GM23338 (cell line): Measurements from ENCODE around the gene SLC30A3. TPM values are rescaled to one million over a fixed set of nuclear protein-coding genes. Genes with fewer than 3 reads are reported as not detected.
A peak's percentile ranks its signal among the peaks of the same experiment; 100 is the strongest.

Experiments used
- ATAC-seq: fragments of 200-7000 bp; cut with Tn5 transposase; 3 replicates; pipeline ENCODE4 v1.9.1; 2020
- DNase-seq: peaks from one replicate; pipeline ENCODE4 v3.0.0-alpha.2; 2015; ENCODE audit warnings: low spot score
- H2AFZ ChIP-seq: fragments of 200-600 bp; sonication (generic); 2 replicates; pipeline ENCODE4 v1.8.0; 2016; ENCODE audit warnings: antibody characterized with exemption, mild to moderate bottlenecking, moderate library complexity
- H3F3A ChIP-seq: fragments of 200-600 bp; sonication (generic); replicated peaks from 2 replicates; pipeline ENCODE4 v1.8.0; 2017; ENCODE audit warnings: antibody characterized with exemption, mixed run types, low read depth
- H3K27ac ChIP-seq: fragments of 200-600 bp; sonication (generic); 2 replicates; pipeline ENCODE4 v1.6.1; 2016; ENCODE audit warnings: low read depth
- H3K27me3 ChIP-seq: fragments of 200-600 bp; sonication (generic); 2 replicates; pipeline ENCODE4 v1.8.0; 2016; ENCODE audit warnings: mild to moderate bottlenecking, mixed run types, moderate library complexity; ENCODE audit not compliant: insufficient read depth
- H3K36me3 ChIP-seq: fragments of 200-600 bp; sonication (generic); 2 replicates; pipeline ENCODE4 v1.8.0; 2016; ENCODE audit warnings: mild to moderate bottlenecking; ENCODE audit not compliant: insufficient read depth
- H3K4me1 ChIP-seq: fragments of 200-600 bp; sonication (generic); 2 replicates; pipeline ENCODE4 v1.8.0; 2016; ENCODE audit warnings: mild to moderate bottlenecking, moderate library complexity; ENCODE audit not compliant: insufficient read depth
- H3K4me2 ChIP-seq: fragments of 200-600 bp; sonication (generic); 2 replicates; pipeline ENCODE4 v1.7.1; 2017; ENCODE audit warnings: mixed run types
- H3K4me3 ChIP-seq: fragments of 200-600 bp; sonication (generic); 2 replicates; pipeline ENCODE4 v1.6.1; 2016; ENCODE audit warnings: mixed run types
- H3K79me2 ChIP-seq: fragments of 200-600 bp; sonication (generic); replicated peaks from 2 replicates; pipeline ENCODE4 v1.8.0; 2017; ENCODE audit warnings: mild to moderate bottlenecking; ENCODE audit not compliant: insufficient read depth
- H3K9me2 ChIP-seq: fragments of 200-600 bp; sonication (generic); 2 replicates; pipeline ENCODE4 v1.8.0; 2017; ENCODE audit not compliant: insufficient read depth
- H4K20me1 ChIP-seq: fragments of 200-600 bp; sonication (generic); replicated peaks from 2 replicates; pipeline ENCODE4 v1.8.0; 2017; ENCODE audit warnings: mild to moderate bottlenecking; ENCODE audit not compliant: insufficient read depth
- H3K27ac Mint-ChIP-seq: 2 replicates; pipeline ENCODE4 v1.8.0; 2020; ENCODE audit warnings: inconsistent platforms, mild to moderate bottlenecking, moderate library complexity, mixed read lengths
- H3K27me3 Mint-ChIP-seq: 3 replicates; pipeline ENCODE4 v1.8.0; 2022; ENCODE audit warnings: low read depth, mild to moderate bottlenecking, moderate library complexity, mixed read lengths, inconsistent platforms; ENCODE audit not compliant: insufficient read depth, poor library complexity
- H3K36me3 Mint-ChIP-seq: 3 replicates; pipeline ENCODE4 v1.8.0; 2021; ENCODE audit warnings: low read depth, mild to moderate bottlenecking, inconsistent platforms, moderate library complexity, mixed read lengths
- H3K4me1 Mint-ChIP-seq: 3 replicates; pipeline ENCODE4 v1.8.0; 2020; ENCODE audit warnings: mild to moderate bottlenecking, inconsistent platforms, mixed read lengths
- H3K4me3 Mint-ChIP-seq: 3 replicates; pipeline ENCODE4 v1.8.0; 2021; ENCODE audit warnings: moderate library complexity, mild to moderate bottlenecking, inconsistent platforms, mixed read lengths
- H3K9me3 Mint-ChIP-seq: 3 replicates; pipeline ENCODE4 v1.8.0; 2020; ENCODE audit warnings: moderate library complexity, mild to moderate bottlenecking, inconsistent platforms, mixed read lengths
- CREB1 ChIP-seq: fragments of 250-450 bp; sonication (Bioruptor Pico); IDR thresholded peaks from 2 replicates; pipeline ENCODE4 v1.5.0; 2020; ENCODE audit warnings: low read depth, mild to moderate bottlenecking, moderate library complexity
- CTCF ChIP-seq, 2 experiments: fragments of 200-600 bp in 1 of 2; sonication (generic) in 1 of 2; conservative IDR thresholded peaks; 2 replicates each; pipeline versions ENCODE4 v1.5.1 to v1.6.1; 2016 to 2017; ENCODE audit warnings: antibody characterized with exemption in 2 of 2, low read depth in 2 of 2, mild to moderate bottlenecking in 2 of 2, moderate library complexity in 1 of 2
- ETS1 ChIP-seq: IDR thresholded peaks from 2 replicates; pipeline ENCODE4 v1.6.1; 2016; ENCODE audit warnings: antibody characterized with exemption
- EZH2 ChIP-seq: fragments of 200-600 bp; sonication (generic); IDR thresholded peaks from one replicate; pipeline ENCODE4 v1.8.0; 2017; ENCODE audit warnings: antibody characterized with exemption, mild to moderate bottlenecking, low read depth; ENCODE audit not compliant: unreplicated experiment
- EZH2phosphoT487 ChIP-seq: fragments of 200-600 bp; sonication (generic); IDR thresholded peaks from one replicate; pipeline ENCODE4 v1.8.1; 2018; ENCODE audit warnings: antibody characterized with exemption; ENCODE audit not compliant: unreplicated experiment
- JUNB ChIP-seq: IDR thresholded peaks from one replicate; pipeline ENCODE4 v1.6.1; 2016; ENCODE audit warnings: antibody characterized with exemption; ENCODE audit not compliant: unreplicated experiment
- NANOG ChIP-seq: IDR thresholded peaks from 2 replicates; pipeline ENCODE4 v1.6.1; 2016; ENCODE audit warnings: antibody characterized with exemption, borderline replicate concordance
- REST ChIP-seq: IDR thresholded peaks from one replicate; pipeline ENCODE4 v1.6.1; 2018; ENCODE audit warnings: antibody characterized with exemption; ENCODE audit not compliant: unreplicated experiment
- STAT1 ChIP-seq: IDR thresholded peaks from one replicate; pipeline ENCODE4 v1.6.1; 2016; ENCODE audit warnings: antibody characterized with exemption; ENCODE audit not compliant: unreplicated experiment
- ZNF114 ChIP-seq: fragments of 250-450 bp; sonication (Bioruptor Pico); IDR thresholded peaks from 2 replicates; pipeline ENCODE4 v1.5.0; 2020; ENCODE audit warnings: mild to moderate bottlenecking, moderate library complexity
- ZNF331 ChIP-seq: fragments of 250-450 bp; sonication (Bioruptor Pico); IDR thresholded peaks from 2 replicates; pipeline ENCODE4 v1.5.0; 2020; ENCODE audit warnings: low read depth, mild to moderate bottlenecking, moderate library complexity
- ZNF462 ChIP-seq: fragments of 250-450 bp; sonication (Bioruptor Pico); IDR thresholded peaks from 2 replicates; pipeline ENCODE4 v1.5.0; 2020; ENCODE audit warnings: mild to moderate bottlenecking, moderate library complexity
- polyA plus RNA-seq: library from polyadenylated mRNA; unstranded; fragments of >200 nt; fragmentation: Nextera tagmentation; extraction: Ambion mirVana; gene quantifications from 2 replicates; pipeline ENCODE4 v1.2.1, GENCODE V29; 2016
- total RNA-seq: library from RNA; depleted of rRNA; stranded (reverse); fragments of >200 nt; shearing (Covaris generic); gene quantifications from 2 replicates; pipeline ENCODE4 v1.2.3, GENCODE V29; 2014

The SLC30A3 gene
- total and polyA plus RNA-seq, 2 experiments from 2014 or later: 4.1 to 8.3 TPM

GRCh38 chr2:27218614-27219013 lies 44.2 kb downstream of the SLC30A3 start:
- Histone ChIP-seq H3K79me2 (peaks cover 24% of the 10 kb centered on the region), H3K4me2 (peak overlapping the region; percentile 82), H3K4me1 (peaks cover 10% of the 10 kb centered on the region; the same call in 1 of the 2 replicates), H3K4me3 (peak overlapping the region; percentile 61; the same call in 1 of the 2 replicates), H3K36me3 (peaks cover 40% of the 10 kb centered on the region), H3K27me3 (no peaks in the 10 kb centered on the region), H3K27ac (peak overlapping the region; percentile 97), H2AFZ (no peak overlapping the region), H3F3A (peaks cover 18% of the 10 kb centered on the region; the same call in 1 of the 2 replicates), H3K9me2 (no peaks in the 10 kb centered on the region), H4K20me1 (peaks cover 10% of the 10 kb centered on the region; the same call in 1 of the 2 replicates)
- H3K36me3 Mint-ChIP-seq: peaks cover 86% of the 10 kb centered on the region
- peaks cover 26% of the 10 kb centered on the region for H3K4me1 Mint-ChIP-seq
- peak overlapping the region; percentile 86 for H3K27ac Mint-ChIP-seq
- DNase-seq (no peak), ATAC-seq (no peak)
- H3K4me3 Mint-ChIP-seq: peak overlapping the region; percentile 97
- H3K27me3 Mint-ChIP-seq: peaks cover 8% of the 10 kb centered on the region
- TF ChIP-seq ZNF462 (CRISPR knock-in tag): no peak
- TF ChIP-seq ZNF114 (CRISPR knock-in tag): no peak
- no peak for TF ChIP-seq JUNB
- TF ChIP-seq STAT1: no peak
- TF ChIP-seq CTCF (conservative IDR thresholded peaks at IDR 0.05; ENCODE audit: low read depth in 2 of 2): no peak
- no peak for TF ChIP-seq ETS1
- TF ChIP-seq EZH2: no peak
- TF ChIP-seq CREB1 (CRISPR knock-in tag): no peak
- no peak for TF ChIP-seq REST
- no peak for TF ChIP-seq EZH2phosphoT487
- TF ChIP-seq NANOG: no peak
- no peak for TF ChIP-seq ZNF331 (CRISPR knock-in tag)
- no peaks in the 10 kb centered on the region for H3K9me3 Mint-ChIP-seq
